Measurements from ENCODE around the gene CLSTN3.
"Not testable (repeated sequence)": the region's sequence is repeated elsewhere in the genome, so short reads cannot be mapped to it uniquely, and the experiment has no call there.

Gene CLSTN3

GRCh38 chr12:7103837-7104584, 26.2 kb upstream of the CLSTN3 start:
- DNase-seq (ENCODE audit: low spot score) = no peak

- DNase-seq (ENCODE audit: low spot score) = no peak
Measured at GRCh38 chr12:7106082-7106481, 24.1 kb upstream of the CLSTN3 start.

- DNase-seq (ENCODE audit: low spot score) = not testable (repeated sequence)
Measured at GRCh38 chr12:7107181-7107580, 23.0 kb upstream of the CLSTN3 start.

DNA sequence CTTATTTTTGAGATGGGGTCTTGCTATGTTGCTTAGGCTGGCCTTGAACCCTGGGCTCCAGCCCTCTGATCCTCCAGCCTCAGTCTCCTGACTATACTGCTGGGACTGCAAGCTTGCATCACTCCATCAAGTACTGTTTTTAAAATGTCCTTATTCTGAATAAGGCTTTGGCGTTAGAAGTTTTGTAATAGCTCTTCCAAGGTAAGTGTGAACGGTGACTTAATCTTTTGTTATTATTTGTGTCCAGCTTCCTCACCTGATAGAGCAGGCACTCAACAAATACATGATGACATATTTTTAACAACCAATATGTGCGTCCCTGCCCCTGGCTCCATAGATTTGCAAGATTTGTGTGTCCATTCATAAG, 22.6 kb upstream of the CLSTN3 start:
- DNase-seq (ENCODE audit: low spot score) = no peak

DNA sequence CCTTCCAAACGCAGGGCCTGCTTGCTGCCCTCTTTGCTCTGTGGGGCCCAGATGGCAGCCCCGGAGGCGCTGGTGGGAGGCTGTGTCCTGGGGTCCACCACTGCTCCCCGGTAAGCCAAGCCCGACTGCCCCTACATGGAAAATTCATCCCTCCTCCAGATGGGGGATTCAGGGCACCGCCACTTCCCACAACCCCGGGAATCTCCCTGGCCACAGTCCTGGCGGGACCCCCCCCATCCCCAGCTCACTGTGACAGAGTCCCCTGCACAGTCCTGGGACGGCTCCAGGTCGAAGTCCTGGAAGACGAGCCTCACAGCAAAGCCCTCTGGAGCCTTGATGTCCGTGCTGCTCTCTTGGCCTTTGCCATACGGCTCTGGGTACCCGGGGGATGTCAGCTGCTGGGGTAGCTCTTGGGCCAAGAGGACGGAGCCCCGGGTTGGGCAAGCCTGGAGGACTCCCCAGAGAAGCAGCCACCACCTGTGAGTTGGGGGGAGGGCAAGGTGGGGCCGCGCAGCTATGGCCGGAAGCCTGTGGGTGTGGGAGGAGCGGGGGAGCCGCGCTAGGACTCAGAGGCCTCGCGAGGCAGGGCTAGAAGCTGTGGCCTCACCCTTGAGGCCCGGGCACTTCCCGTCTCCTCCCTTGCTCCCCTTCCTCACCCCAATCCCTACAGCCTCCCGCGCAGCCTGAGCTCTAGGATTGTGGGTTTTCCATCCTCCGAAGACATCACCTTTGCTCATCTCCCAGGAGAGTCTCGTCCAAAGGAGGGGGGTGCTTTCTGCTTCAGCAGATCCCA, 22.0 kb upstream of the CLSTN3 start:
- DNase-seq (ENCODE audit: low spot score) = peak; percentile 43

- peak; percentile 80 for DNase-seq (ENCODE audit: low spot score)
Measured at GRCh38 chr12:7108796-7109571, 21.2 kb upstream of the CLSTN3 start, which contains the start of gene C1RL. Gene C1RL (minus strand): TSS chr12:7109214. CDS start chr12:7109180, 34 bp downstream.

GRCh38 chr12:7109572-7109920, 20.6 kb upstream of the CLSTN3 start:
- no peak for DNase-seq (ENCODE audit: low spot score)

DNA sequence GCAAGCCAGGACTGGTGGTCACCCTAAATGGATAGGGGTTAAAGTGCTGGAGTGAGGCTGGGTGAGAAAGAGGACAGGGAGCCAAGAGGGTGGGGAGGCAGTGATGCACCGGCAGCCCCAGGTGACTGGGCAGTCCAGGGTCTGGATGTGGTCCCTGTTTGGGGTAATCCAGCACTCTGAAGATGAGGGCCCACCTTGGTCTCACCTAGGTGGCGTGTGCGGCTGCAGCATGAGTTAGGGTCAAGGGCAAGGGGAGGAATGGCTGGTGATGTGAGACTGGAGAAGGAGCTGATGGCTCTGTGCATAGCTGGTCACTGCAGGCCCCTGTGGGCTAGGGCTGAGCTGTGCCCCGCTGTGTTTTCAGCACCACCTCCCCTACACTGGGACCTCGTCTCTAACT, 19.5 kb upstream of the CLSTN3 start:
- no peak for DNase-seq (ENCODE audit: low spot score)

DNA sequence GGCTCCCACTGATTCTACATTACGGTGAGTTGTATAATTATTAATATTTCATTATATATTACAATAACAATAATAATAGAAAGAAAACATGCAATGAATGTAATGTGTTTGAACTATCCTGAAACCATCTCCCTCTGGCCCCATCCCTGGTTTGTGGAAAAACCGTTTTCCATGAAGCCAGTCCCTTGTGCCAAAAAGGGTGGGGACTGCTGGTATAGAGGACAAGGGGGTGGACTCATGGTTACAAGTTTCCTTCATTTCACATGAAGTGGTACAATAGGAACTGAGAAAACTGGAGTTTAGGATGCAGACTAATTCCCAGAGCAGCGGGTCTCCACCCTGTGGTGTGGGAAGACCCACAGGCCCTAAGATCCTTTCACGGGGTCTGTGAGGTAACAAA, 18.1 kb upstream of the CLSTN3 start:
- DNase-seq (ENCODE audit: low spot score) = no peak

DNA sequence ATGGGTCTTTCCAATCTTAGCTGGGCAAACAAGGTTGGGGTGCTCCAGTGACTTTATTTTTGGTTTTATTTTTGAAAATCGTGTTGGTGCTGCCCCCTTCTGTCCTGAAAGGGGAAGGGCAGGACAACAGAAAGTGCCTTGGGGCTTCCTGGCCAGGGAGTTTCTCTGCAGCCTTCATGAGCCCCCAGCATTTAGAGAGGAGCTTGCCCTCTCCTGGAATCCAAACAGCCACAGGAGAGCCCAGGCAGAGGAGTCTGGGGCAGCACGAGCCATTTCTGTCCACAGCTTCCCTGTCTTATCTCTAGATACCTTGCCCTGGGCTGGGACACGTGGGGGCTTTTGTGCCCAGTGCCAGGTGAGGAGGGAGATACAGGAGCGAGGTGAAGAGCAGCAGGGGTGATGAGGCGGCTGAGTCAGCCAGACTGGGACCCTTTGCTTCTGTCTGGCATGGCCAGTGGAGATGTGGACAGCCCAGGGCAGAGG, 16.7 kb upstream of the CLSTN3 start:
- DNase-seq (ENCODE audit: low spot score) = peak; percentile 70

DNA sequence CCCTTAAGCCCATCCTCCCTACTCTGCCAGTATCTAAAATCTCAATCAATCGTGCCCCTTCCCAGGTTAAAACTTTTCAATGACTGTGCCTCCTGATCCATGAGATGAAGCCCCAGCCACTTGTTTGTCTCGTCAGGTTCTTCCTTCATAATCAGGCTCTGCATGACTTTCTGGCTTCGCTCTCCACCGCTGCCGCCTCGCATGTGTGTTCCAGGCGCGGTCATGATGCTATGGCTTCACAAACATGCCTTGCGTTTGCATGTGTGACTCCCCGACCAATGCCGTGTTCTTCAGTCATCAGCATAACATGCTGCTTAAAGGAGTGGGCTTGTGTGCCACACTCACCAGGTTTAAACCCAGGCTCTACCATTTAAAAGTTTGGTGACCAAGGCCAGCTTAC, 16.2 kb upstream of the CLSTN3 start:
- DNase-seq (ENCODE audit: low spot score) = no peak

- DNase-seq (ENCODE audit: low spot score) = no peak
Measured at GRCh38 chr12:7114851-7115250, 15.3 kb upstream of the CLSTN3 start.

DNA sequence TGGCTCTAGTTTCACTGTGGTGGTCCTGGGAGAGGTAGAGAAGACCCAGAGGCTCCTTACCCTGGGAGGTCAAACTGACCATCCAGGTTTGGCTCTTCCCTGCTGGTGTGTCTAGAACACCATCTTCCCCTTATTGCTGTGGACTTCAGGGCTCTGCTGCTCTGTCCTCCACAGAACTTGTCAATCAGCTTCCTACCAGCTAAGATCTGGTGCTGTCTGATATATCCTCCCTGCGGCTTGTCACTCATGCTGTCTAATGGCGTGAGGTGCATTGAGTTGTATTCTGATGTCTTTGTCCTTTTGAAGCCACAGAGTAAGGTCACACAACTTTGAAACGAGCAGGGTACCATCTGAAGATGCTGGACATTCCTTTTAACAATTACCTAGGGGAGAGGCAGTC, 14.0 kb upstream of the CLSTN3 start:
- DNase-seq (ENCODE audit: low spot score) = no peak

GRCh38 chr12:7116916-7117315, 13.3 kb upstream of the CLSTN3 start:
- no peak for DNase-seq (ENCODE audit: low spot score)

DNA sequence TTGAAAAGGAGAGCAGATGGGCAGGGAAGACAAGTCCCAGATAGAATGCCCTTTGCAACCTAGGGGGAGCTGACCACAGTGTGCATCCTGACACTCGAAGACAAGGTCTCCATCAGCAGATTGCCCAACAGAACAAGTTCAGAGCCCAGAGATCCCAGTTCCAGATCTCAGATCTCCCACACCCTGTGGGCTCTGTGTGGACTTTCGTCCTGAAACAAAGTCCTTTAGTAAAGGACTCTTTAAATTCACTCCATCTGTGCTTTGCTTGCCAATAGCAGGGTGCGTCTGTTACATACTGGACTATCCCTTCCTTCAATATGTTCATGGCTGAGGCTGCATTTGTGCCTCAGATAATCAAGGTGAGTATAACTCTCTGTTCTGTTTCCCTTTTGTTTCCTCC, 12.5 kb upstream of the CLSTN3 start:
- DNase-seq (ENCODE audit: low spot score) = no peak

GRCh38 chr12:7118881-7119280, 11.3 kb upstream of the CLSTN3 start:
- DNase-seq (ENCODE audit: low spot score) = no peak

DNA sequence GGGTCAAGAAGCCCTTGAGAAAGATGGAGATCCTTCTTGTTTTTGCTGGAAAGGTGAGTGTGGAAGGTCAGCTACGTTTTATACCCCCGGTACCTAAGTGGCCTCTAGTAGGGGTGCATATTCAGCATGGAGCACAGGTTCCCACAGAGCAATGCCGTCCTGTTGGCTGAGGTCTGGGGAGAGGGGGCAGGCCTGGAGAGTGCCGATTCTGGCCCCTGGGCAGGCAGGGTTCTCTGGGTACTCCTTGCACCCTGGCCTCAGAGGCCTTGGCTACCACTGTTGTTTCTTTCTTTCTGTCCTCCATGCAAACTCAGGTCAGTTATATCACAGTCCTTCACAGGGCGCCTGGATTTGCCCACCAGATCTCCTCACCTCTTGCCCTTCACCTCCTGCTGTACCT, 10.0 kb upstream of the CLSTN3 start:
- DNase-seq (ENCODE audit: low spot score) = no peak

DNA sequence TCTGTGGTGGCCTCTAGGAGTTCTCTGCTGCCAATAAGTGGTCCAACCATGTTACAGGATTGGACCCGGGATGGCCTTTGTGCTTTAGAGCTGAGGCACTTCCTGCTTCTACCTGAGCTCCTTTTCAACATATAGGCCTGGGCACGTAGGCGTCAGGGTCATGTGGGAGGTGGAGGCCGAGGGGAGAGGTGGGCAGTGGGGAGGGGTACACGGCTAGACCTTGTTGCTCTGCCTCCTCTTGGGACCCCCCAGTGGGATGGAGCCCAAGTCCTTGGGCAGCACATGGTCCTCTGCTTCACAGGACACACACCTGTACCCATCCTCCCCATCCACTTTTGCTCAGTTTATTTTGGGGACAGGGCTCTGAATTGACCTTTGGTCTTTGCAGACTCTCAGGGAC, 8.8 kb upstream of the CLSTN3 start:
- DNase-seq (ENCODE audit: low spot score) = no peak

- peak; percentile 33 for DNase-seq (ENCODE audit: low spot score)
Measured at GRCh38 chr12:7122811-7123769, 7.1 kb upstream of the CLSTN3 start.

DNA sequence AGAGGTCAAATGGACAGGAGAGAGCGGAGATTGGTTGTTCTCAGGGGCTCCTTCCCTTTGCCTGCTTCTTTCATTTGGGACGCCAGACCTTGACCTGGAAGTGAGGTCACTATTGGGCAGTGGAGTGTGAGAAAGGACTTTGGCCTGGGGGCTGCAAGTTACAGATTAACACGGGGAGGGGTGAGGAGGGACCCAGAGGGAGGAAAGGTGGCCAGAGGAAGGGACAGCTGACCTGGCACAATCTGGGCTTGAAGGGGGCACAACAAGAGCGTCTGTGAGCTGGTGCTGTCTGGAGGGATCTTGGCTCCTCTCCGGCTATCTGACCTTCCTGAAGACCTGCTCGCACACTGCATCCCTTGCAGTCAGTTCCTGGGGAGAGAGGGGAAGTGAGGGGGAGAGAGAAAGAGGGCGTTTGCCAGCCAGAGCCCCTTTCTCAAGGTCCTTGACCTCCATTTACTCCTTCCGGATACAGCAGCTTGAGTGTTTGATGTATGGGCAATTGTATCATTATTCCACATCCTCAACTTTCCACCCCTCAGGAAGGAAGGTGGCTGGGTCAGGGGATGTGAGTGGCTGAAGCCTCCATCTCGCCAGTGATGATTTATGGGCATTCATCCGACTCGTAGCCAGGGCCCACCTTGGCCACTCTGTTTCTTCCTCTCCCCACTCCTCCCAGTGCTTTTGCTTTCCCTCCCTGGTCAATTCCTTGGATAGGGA, 6.2 kb upstream of the CLSTN3 start:
- no peak for DNase-seq (ENCODE audit: low spot score)

All from hematopoietic multipotent progenitor cell treated with erythropoietin and hydrocortisone succinate and interleukin-3 and kit ligand, for 15 days (in vitro differentiated cells).